Fibroblast of pulmonary artery (primary cell): ENCODE measurements around the gene PTP4A1.

ENCODE experiments used
- DNase-seq: peaks from one replicate; pipeline ENCODE4 v3.0.0-alpha.2; 2010; ENCODE audit warnings: low read depth
- H3K4me3 ChIP-seq: replicated peaks from 2 replicates; pipeline ENCODE4 v1.5.1; 2011; ENCODE audit warnings: low read depth, mild to moderate bottlenecking, control low read depth, low read length, moderate library complexity
- CTCF ChIP-seq: IDR thresholded peaks from 2 replicates; pipeline ENCODE4 v1.5.1; 2011; ENCODE audit warnings: mild to moderate bottlenecking, control low read depth, low read length, inconsistent platforms; ENCODE audit errors: missing control alignments

Gene PTP4A1

GRCh38 chr6:63565727-63566596, 6.3 kb upstream of the PTP4A1 start:
- no peak for TF ChIP-seq CTCF
- peak; percentile 75 for DNase-seq
- no peak overlapping the region for H3K4me3 ChIP-seq

- no peak for TF ChIP-seq CTCF
- no peak overlapping the region for H3K4me3 ChIP-seq
- no peak for DNase-seq
Observed at GRCh38 chr6:63567966-63568365, 4.3 kb upstream of the PTP4A1 start.

GRCh38 chr6:63571361-63572043, 778 bp upstream of the PTP4A1 start:
- TF ChIP-seq CTCF = no peak
- H3K4me3 ChIP-seq = peak overlapping the region; percentile 72
- DNase-seq = peak; percentile 86

GRCh38 chr6:63572747-63573075, 431 bp downstream of the PTP4A1 start:
- no peak for DNase-seq
- no peak for TF ChIP-seq CTCF
- peak overlapping the region; percentile 91 for H3K4me3 ChIP-seq

- H3K4me3 ChIP-seq = peak overlapping the region; percentile 91
- DNase-seq = peak; percentile 78
- no peak for TF ChIP-seq CTCF
Observed at GRCh38 chr6:63573076-63573898, 1.0 kb downstream of the PTP4A1 start.

GRCh38 chr6:63573899-63574553, 1.7 kb downstream of the PTP4A1 start:
- DNase-seq = peak; percentile 73
- peak overlapping the region; percentile 91 for H3K4me3 ChIP-seq
- TF ChIP-seq CTCF = peak; percentile 68
